Heart left ventricle (tissue), 16 donors: ENCODE data around the gene RREB1. TPM values are rescaled to one million over a fixed set of nuclear protein-coding genes. Genes with fewer than 3 reads are reported as not detected.

Experiments
- ATAC-seq, 4 donors: fragments of 200-7000 bp; cut with Tn5 transposase; one replicate each; pipeline ENCODE4 v1.9.1; 2020 to 2022; ENCODE audit warnings: moderate library complexity in 4 of 4, mild to moderate bottlenecking in 3 of 4, moderate number of reproducible peaks in 1 of 4
- DNase-seq, 5 donors: peaks; one replicate each; pipeline ENCODE4 v3.0.0-alpha.2; 2020
- H3K27ac ChIP-seq, 12 donors: fragments of 200-600 bp; sonication (generic) in 4 of 12; one replicate each; pipeline versions ENCODE4 v1.5.0 to v1.8.0; 2016 to 2022; ENCODE audit warnings: mild to moderate bottlenecking in 2 of 12
- H3K27me3 ChIP-seq, 9 donors: fragments of 200-600 bp; sonication (generic) in 2 of 9; one replicate each; pipeline versions ENCODE4 v1.5.1 to v1.8.0; 2016 to 2022; ENCODE audit warnings: mild to moderate bottlenecking in 3 of 9
- H3K36me3 ChIP-seq, 9 donors: fragments of 200-600 bp; sonication (generic) in 2 of 9; one replicate each; pipeline versions ENCODE4 v1.5.0 to v1.8.0; 2018 to 2022; ENCODE audit warnings: mild to moderate bottlenecking in 2 of 9
- H3K4me1 ChIP-seq, 12 donors: fragments of 200-600 bp; sonication (generic) in 4 of 12; one replicate each; pipeline versions ENCODE4 v1.5.0 to v1.8.0; 2016 to 2022; ENCODE audit warnings: mild to moderate bottlenecking in 3 of 12
- H3K4me3 ChIP-seq, 12 donors: fragments of 200-600 bp; sonication (generic) in 4 of 12; one replicate each; pipeline versions ENCODE4 v1.5.0 to v1.8.0; 2017 to 2022; ENCODE audit warnings: mild to moderate bottlenecking in 9 of 12, moderate library complexity in 4 of 12
- H3K9me3 ChIP-seq, 12 donors: fragments of 200-600 bp; sonication (generic) in 4 of 12; one replicate each; pipeline versions ENCODE4 v1.5.0 to v1.8.0; 2016 to 2022; ENCODE audit warnings: mild to moderate bottlenecking in 1 of 12
- POLR2A ChIP-seq, 2 donors: fragments of 450-650 bp; IDR thresholded peaks; one replicate each; pipeline ENCODE4 v1.6.1; 2017; ENCODE audit warnings: antibody characterized with exemption in 2 of 2, mild to moderate bottlenecking in 2 of 2, moderate library complexity in 2 of 2
- WGBS, 4 donors: extraction: QIAGEN DNeasy Blood & Tissue Kit in 2 of 4; methylation state at CpG; one replicate each; pipeline versions ENCODE4 v1.1.5 to v1.1.7; 2013 to 2018; 5-methylcytosine and 5-hydroxymethylcytosine counted together
- intact Hi-C, 10 donors: fragments of 100-400 bp; cut with DNase I; formaldehyde crosslinking; loops; one replicate each; pipeline versions ENCODE4 v1.11.1 to v1.14.2; 2022
- polyA plus RNA-seq, 2 donors: library from polyadenylated mRNA; stranded (reverse); fragments of 200-250 nt; gene quantifications; one replicate each; pipeline ENCODE4 v1.2.3, GENCODE V29; 2013
- total RNA-seq, 9 donors: library from RNA; depleted of rRNA in 2 of 9; stranded (reverse); fragments of >200 nt in 2 of 9; fragmentation: NEBNext Ultra II Directional in 3 of 9; extraction: Animal tissue kit (Norgen Biotek cat#: 25700) in 3 of 9; gene quantifications; one replicate each; pipeline versions ENCODE4 v1.1.0 to v1.2.4, GENCODE V29; 2016 to 2023
- TF ChIP-seq, protein P1 (sequence below), 12 donors: fragments of 200-600 bp; sonication (generic) in 4 of 12; IDR thresholded peaks; one replicate each; pipeline versions ENCODE4 v1.5.0 to v1.8.0; 2018 to 2022; ENCODE audit warnings: antibody characterized with exemption in 12 of 12, mild to moderate bottlenecking in 5 of 12
- donor health status: ischemic (EF 13 %, LVEDD 7.1; RV severe dilation, severe dysfunction).
- donor health status: healthy with polysubstance abuse.
- donor health status: DM: no; HTN: yes; CAD: no.
- donor health status: DM: no; HTN: no; CAD: no.
- donor health status: ischemic (EF 25% LVEDD 6.9; RV normal size, moderate dysfunction).
- donor health status: ischemic (EF 25% LVEDD 5.7; RV mildly dilated, moderate dysfunction).
- donor health status: healthy.
- donor health status: DM: yes; HTN: yes; CAD: no.
- donor health status: ischemic (EF 35%, LVEDD 5.7; RV mildly dilated, moderate dysfunction).
- donor health status: nonischemic (EF 11% LVEDD 7.7; RV severe dilation, severe dysfunction).
- donor health status: DM: yes; HTN: yes; CAD: no.
- donor health status: PGD.
- donor health status: ischemic (EF 29% LVEDD 5.4; RV normal size, mild dysfunction).
- donor health status: nonischemic (EF 23%, LVEDD 6.1; RV moderate dilation, normal function).

RREB1 gene
- total and polyA plus RNA-seq, 11 donors = 8.7 to 49.4 (median 35.7) TPM

DNA sequence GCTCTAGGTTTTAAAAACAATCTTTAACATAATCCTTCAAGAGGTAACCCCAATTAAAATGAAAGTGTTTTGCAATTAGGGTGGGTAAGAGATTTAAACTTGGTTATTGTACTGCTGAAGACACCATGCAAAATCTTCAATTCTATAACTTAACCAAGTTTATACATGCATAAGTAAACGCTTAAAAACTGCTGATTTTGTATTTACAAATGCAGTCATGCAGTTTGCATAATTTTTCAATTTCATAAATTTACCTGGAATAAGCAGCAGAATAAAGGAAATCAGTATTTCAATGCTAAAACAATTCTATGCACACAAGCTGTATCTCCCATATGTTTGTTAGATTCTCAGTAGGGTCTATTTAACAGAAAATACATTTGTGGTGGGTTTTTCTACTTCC is 182.3 kb downstream of the RREB1 start:
- TF ChIP-seq, protein P1, sequence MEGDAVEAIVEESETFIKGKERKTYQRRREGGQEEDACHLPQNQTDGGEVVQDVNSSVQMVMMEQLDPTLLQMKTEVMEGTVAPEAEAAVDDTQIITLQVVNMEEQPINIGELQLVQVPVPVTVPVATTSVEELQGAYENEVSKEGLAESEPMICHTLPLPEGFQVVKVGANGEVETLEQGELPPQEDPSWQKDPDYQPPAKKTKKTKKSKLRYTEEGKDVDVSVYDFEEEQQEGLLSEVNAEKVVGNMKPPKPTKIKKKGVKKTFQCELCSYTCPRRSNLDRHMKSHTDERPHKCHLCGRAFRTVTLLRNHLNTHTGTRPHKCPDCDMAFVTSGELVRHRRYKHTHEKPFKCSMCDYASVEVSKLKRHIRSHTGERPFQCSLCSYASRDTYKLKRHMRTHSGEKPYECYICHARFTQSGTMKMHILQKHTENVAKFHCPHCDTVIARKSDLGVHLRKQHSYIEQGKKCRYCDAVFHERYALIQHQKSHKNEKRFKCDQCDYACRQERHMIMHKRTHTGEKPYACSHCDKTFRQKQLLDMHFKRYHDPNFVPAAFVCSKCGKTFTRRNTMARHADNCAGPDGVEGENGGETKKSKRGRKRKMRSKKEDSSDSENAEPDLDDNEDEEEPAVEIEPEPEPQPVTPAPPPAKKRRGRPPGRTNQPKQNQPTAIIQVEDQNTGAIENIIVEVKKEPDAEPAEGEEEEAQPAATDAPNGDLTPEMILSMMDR (IDR thresholded peaks at IDR 0.05) = no peak
- TF ChIP-seq POLR2A (IDR thresholded peaks at IDR 0.05) = no peak
- peaks cover 0 to 7% (median 0%) of the 10 kb centered on the region in 12 donors for H3K4me1 ChIP-seq
- H3K9me3 ChIP-seq = no peaks in the 10 kb centered on the region
- intact Hi-C loops = loop anchor here in 2 of 10 donors (5.0 to 10.0 kb wide), 2 partner anchors 105 to 322 kb away; no protein-coding TSS in a partner anchor
- WGBS, 4 donors = 90 to 95% (median 93%) methylated on average over 1 of the region's 1 CpG
- H3K36me3 ChIP-seq = peaks cover 0 to 100% (median 98%) of the 10 kb centered on the region in 9 donors
- ATAC-seq (no peak), DNase-seq (no peak)
- no peak overlapping the region for H3K4me3 ChIP-seq
- H3K27ac ChIP-seq = no peak overlapping the region
- H3K27me3 ChIP-seq = no peaks in the 10 kb centered on the region

DNA sequence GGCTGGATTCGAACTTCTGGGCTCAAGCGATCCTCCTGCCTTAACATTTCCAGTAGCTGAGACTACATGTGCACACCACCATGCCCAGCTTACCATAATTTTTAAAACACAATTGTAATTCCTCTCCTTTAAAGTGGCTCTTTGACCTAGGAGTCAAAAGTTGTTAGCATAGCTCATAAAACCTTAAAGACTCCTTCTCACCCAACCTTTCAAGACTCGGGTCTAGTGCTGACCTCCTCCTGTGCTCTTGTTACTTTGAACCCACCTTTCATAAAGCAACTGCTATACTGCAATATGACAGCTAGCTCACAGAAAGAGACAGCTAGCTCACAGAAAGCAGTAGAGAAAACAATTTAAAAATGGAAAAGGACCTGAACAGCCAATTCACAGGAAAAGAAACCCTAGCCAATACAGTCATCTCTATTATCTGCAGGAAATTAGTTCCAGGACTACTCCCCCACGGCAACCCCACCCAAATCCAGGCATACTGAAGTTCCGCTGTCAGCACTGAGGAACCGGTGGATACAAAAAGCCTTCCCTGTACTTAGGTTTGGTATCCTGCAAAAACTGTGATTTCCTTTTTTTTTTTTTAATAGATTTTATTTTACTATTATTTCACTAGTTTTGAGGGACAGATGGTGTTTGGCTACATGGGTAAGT is 185.0 kb downstream of the RREB1 start:
- 65 to 74% (median 71%) methylated on average over 6 of the region's 6 CpGs for WGBS, 4 donors
- H3K36me3 ChIP-seq = peaks cover 0 to 100% (median 96%) of the 10 kb centered on the region in 9 donors
- H3K27me3 ChIP-seq = no peaks in the 10 kb centered on the region
- DNase-seq (no peak), ATAC-seq (peak in 3 of 4 donors; percentile 62 to 90 (median 64))
- TF ChIP-seq POLR2A (IDR thresholded peaks at IDR 0.05) = no peak
- TF ChIP-seq, protein P1 (IDR thresholded peaks at IDR 0.05) = no peak
- intact Hi-C loops = loop anchor here in 2 of 10 donors (5.0 to 10.0 kb wide), 2 partner anchors 102 to 320 kb away; no protein-coding TSS in a partner anchor
- H3K4me1 ChIP-seq = peaks cover 0 to 7% (median 0%) of the 10 kb centered on the region in 12 donors
- H3K4me3 ChIP-seq = no peak overlapping the region
- peak overlapping the region in 11 of 12 donors; percentile 2 to 68 (median 21) for H3K27ac ChIP-seq
- H3K9me3 ChIP-seq = no peaks in the 10 kb centered on the region

DNA sequence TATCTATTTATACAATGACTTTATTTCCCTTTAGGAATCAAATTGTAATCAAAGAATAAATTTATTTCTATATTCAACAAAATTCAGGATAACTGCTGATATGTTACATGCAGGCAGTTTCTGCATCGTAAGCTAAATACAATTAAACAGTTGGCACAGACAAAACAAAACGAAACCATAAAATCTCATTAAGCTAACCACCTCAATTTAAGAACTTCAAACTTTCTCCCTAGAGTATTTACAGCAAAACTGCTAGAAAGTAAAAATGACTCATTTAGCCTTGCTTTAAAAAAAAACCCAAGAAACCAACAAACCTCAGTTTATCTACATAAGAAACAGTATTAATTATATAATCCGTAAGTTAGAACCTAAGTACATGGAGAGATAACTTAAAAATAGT is 188.2 kb downstream of the RREB1 start:
- TF ChIP-seq, protein P1 (IDR thresholded peaks at IDR 0.05) = no peak
- no peak for TF ChIP-seq POLR2A (IDR thresholded peaks at IDR 0.05)
- no peaks in the 10 kb centered on the region for H3K27me3 ChIP-seq
- peaks cover 0 to 100% (median 96%) of the 10 kb centered on the region in 9 donors for H3K36me3 ChIP-seq
- peaks cover 0 to 7% (median 0%) of the 10 kb centered on the region in 12 donors for H3K4me1 ChIP-seq
- 75 to 95% (median 94%) methylated on average over 3 of the region's 3 CpGs for WGBS, 4 donors
- no peak for ATAC-seq
- intact Hi-C loops = loop anchor here in 2 of 10 donors (5.0 to 10.0 kb wide), 2 partner anchors 99 to 316 kb away; no protein-coding TSS in a partner anchor
- H3K4me3 ChIP-seq = no peak overlapping the region
- DNase-seq = no peak
- no peaks in the 10 kb centered on the region for H3K9me3 ChIP-seq
- no peak overlapping the region for H3K27ac ChIP-seq

DNA sequence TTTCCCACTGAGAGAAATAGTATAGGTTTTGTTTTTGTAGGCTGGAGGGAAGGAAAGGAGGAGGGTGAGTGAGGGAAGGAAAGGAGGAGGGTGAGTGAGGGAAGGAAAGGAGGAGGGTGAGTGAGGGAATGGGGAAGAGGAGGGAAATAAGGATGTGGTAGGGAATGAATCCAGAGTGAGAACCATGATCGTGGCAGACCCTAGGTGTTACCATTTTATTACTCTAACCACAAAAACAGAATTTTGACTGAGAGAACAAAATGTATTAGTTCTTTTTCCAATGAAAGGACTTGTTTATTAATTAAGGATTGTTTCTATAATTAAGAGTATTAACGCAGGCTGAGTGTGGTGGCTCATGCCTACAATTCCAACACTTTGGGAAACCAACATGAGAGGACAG is 188.8 kb downstream of the RREB1 start:
- intact Hi-C loops = loop anchor here in 2 of 10 donors (5.0 to 10.0 kb wide), 2 partner anchors 98 to 316 kb away; no protein-coding TSS in a partner anchor
- Histone ChIP-seq H3K36me3 (peaks cover 0 to 100% (median 96%) of the 10 kb centered on the region in 9 donors), H3K9me3 (no peaks in the 10 kb centered on the region), H3K4me3 (no peak overlapping the region), H3K4me1 (peaks cover 0 to 7% (median 0%) of the 10 kb centered on the region in 12 donors), H3K27me3 (no peaks in the 10 kb centered on the region), H3K27ac (no peak overlapping the region)
- TF ChIP-seq POLR2A (IDR thresholded peaks at IDR 0.05) = no peak
- TF ChIP-seq, protein P1 (IDR thresholded peaks at IDR 0.05) = no peak
- no peak for ATAC-seq
- WGBS, 4 donors = 85 to 97% (median 86%) methylated on average over 2 of the region's 2 CpGs
- DNase-seq = no peak
